Mucosa of descending colon (tissue), 3 donors: ENCODE measurements around the gene DBNDD2. TPM values are rescaled to one million over a fixed set of nuclear protein-coding genes. Genes with fewer than 3 reads are reported as not detected.
A peak's percentile ranks its signal among the peaks of the same experiment; 100 is the strongest.

ENCODE experiments used
- ATAC-seq: fragments of 200-7000 bp; cut with Tn5 transposase; one replicate; pipeline ENCODE4 v1.9.1; 2020; ENCODE audit warnings: mild to moderate bottlenecking, moderate library complexity
- DNase-seq, 3 donors: peaks; one replicate each; pipeline ENCODE4 v3.0.0-alpha.2; 2020
- H3K36me3 ChIP-seq: fragments of 200-600 bp; one replicate; pipeline ENCODE4 v1.8.0; 2021; ENCODE audit warnings: low read depth, mild to moderate bottlenecking
- H3K4me1 ChIP-seq: fragments of 200-600 bp; one replicate; pipeline ENCODE4 v1.8.0; 2021; ENCODE audit warnings: low read depth, mild to moderate bottlenecking
- H3K4me3 ChIP-seq: fragments of 200-600 bp; one replicate; pipeline ENCODE4 v1.8.0; 2021; ENCODE audit warnings: mild to moderate bottlenecking
- H3K9me3 ChIP-seq: fragments of 200-600 bp; one replicate; pipeline ENCODE4 v1.8.0; 2021; ENCODE audit warnings: mild to moderate bottlenecking
- intact Hi-C, 2 donors: fragments of 100-400 bp; cut with DNase I in 1 of 2; cut with micrococcal nuclease in 1 of 2; formaldehyde crosslinking; loops; one replicate each; pipeline versions ENCODE4 v1.11.0 to v1.11.1; 2022; cut with DNase I, micrococcal nuclease
- total RNA-seq, 3 donors: library from RNA; stranded (reverse); fragmentation: NEBNext Ultra II Directional in 2 of 3; extraction: Animal tissue kit (Norgen Biotek cat#: 25700) in 2 of 3; gene quantifications; one replicate each; pipeline versions ENCODE4 v1.2.1 to v1.2.4, GENCODE V29; 2021 to 2023
- TF ChIP-seq, protein P1 (sequence below): fragments of 200-600 bp; IDR thresholded peaks from one replicate; pipeline ENCODE4 v1.8.0; 2022; ENCODE audit warnings: antibody characterized with exemption, mild to moderate bottlenecking
- donor health status: DM: no; HTN: no; CAD: no; lungs with moderate emphysema.
- donor health status: DM: no; HTN: no; CAD: no.
- donor health status: DM: no; HTN: yes; CAD: no.

Gene DBNDD2
- total RNA-seq, 3 donors from 2014 or later = 108 to 125 (median 124) TPM

DNA sequence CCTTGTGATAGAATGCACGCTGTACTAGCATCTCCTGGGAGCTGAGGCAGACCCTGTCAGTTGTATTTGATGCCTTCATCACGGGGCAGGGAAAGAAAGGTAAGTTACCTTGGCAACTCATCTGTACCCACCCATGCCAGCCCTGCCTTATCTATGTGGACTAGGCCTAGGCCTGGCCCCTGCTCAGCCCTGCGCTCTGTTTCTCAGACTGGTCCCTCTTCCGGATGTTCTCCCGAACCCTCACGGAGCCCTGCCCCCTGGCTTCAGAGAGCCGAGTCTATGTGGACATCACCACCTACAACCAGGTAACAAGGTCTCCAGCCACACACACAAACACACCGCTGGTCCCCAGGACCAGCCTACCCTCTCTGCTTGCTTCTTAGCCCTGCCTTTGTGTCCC is 12.0 kb downstream of the DBNDD2 start:
- peaks cover 12% of the 10 kb centered on the region for H3K36me3 ChIP-seq
- no peak for DNase-seq

DNA sequence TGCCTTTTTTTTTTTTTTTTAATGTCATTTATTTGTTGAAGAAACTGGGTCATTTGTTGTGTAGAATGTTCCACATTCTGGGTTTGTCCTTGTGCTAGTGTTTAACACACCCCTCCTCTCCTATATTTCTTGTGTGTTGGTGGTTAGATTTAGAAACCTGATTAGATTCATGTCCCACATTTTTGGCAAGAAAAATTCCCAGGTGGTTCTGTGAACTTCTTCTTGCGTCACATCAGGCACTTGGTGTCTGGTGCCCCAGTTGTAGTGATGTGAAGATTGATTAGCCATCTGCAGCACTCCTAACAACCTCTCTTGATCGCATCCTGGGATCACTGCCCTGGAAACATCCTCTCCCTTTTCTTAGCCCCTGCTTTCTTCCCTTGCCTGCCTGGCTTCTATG is 15.6 kb downstream of the DBNDD2 start:
- H3K4me3 ChIP-seq = no peak overlapping the region
- H3K4me1 ChIP-seq = peaks cover 15% of the 10 kb centered on the region
- peaks cover 12% of the 10 kb centered on the region for H3K36me3 ChIP-seq
- intact Hi-C loops = no loop called here
- DNase-seq (no peak), ATAC-seq (no peak)
- no peaks in the 10 kb centered on the region for H3K9me3 ChIP-seq
- TF ChIP-seq, protein P1, sequence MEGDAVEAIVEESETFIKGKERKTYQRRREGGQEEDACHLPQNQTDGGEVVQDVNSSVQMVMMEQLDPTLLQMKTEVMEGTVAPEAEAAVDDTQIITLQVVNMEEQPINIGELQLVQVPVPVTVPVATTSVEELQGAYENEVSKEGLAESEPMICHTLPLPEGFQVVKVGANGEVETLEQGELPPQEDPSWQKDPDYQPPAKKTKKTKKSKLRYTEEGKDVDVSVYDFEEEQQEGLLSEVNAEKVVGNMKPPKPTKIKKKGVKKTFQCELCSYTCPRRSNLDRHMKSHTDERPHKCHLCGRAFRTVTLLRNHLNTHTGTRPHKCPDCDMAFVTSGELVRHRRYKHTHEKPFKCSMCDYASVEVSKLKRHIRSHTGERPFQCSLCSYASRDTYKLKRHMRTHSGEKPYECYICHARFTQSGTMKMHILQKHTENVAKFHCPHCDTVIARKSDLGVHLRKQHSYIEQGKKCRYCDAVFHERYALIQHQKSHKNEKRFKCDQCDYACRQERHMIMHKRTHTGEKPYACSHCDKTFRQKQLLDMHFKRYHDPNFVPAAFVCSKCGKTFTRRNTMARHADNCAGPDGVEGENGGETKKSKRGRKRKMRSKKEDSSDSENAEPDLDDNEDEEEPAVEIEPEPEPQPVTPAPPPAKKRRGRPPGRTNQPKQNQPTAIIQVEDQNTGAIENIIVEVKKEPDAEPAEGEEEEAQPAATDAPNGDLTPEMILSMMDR = no peak

More for the DNA sequence above, 12.0 kb downstream of the DBNDD2 start:
- no peak for ATAC-seq
- no peak overlapping the region for H3K4me3 ChIP-seq
- TF ChIP-seq, protein P1 = no peak
- intact Hi-C loops = no loop called here
- H3K9me3 ChIP-seq = no peaks in the 10 kb centered on the region
- peaks cover 41% of the 10 kb centered on the region for H3K4me1 ChIP-seq

DNA sequence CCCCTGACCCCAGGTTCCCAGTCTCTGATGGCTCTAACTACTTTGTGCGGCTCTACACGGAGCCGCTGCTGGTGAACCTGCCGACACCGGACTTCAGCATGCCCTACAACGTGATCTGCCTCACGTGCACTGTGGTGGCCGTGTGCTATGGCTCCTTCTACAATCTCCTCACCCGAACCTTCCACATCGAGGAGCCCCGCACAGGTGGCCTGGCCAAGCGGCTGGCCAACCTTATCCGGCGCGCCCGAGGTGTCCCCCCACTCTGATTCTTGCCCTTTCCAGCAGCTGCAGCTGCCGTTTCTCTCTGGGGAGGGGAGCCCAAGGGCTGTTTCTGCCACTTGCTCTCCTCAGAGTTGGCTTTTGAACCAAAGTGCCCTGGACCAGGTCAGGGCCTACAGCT is 17.5 kb downstream of the DBNDD2 start:
- intact Hi-C loops = no loop called here
- H3K9me3 ChIP-seq = no peaks in the 10 kb centered on the region
- H3K36me3 ChIP-seq = peaks cover 12% of the 10 kb centered on the region
- H3K4me1 ChIP-seq = no peaks in the 10 kb centered on the region
- ATAC-seq (no peak), DNase-seq (no peak)
- TF ChIP-seq, protein P1 = no peak
- H3K4me3 ChIP-seq = no peak overlapping the region

DNA sequence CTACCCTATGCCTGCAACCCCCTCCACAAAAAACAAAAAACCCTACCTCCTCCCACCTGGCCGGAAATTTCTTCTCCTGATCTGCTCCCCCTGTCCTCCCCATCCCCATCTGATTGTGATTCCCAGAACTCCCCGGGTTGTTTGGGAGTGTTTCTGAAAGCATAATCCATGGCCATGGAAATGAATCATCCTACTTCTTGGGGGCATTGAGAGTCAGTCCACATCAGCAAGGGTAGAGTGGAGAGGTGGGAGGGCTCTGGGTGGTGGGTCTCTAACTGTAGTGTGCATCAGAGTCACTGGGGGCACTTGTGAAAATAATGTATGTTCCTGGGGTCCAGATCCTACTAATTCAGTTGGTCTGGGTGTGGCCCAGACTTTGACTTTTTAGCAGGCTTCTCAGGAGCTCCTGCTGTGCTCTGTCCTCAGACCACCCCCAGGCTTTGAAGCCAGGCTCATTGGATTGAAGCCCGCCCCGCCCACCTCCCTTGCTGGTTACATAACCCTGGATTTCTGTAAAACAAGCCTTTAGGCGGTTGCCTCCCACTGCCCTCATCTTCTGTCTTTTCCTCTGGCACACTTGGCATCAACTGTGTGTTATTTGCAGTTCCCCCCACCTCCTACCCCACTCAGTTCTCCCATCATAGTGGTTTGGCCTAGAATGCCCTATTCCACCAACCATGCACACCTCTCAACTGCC is 18.4 kb downstream of the DBNDD2 start:
- peak; percentile 4 for ATAC-seq

DNA sequence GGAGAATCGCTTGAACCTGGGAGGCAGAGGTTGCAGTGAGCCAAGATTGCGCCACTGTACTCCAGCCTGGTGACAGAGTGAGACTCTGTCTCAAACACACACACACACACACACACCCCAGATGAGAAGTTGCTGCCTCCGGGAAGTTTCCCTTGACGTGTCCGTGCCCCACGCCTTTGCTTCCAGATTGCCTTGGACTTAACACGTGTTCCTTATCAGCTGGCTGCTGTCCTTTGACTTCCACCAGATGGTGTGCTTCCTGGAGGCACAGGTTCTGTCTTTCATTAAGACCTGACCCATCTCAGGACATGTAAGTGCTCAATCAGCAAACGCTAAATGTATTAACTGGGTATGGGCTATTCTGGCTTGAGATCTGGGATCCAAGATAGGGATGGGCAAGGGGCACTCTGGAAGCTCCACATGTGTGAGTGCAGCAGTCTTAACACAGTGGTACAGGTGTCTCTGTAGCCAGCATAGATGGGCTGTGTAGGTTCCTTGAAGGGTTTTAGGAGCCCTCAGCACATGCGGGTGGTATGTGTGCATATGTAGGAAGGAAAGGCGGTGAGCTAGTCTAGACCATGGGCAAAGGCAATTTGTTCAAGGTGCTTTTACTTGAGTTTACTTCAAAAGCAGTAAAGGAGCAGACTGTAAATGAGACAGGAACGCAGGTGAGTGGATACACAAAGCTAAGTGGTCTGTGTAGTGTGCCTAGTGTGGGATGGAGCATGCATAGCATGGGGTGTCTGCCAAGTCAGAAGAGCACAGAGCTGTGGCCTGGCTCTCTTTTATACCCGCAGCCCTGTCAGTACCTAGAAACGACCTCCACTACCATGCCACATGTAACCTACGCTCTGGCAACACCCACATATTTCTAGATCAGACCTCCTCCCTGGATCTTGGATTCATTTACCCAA is 19.4 kb downstream of the DBNDD2 start:
- no peaks in the 10 kb centered on the region for H3K36me3 ChIP-seq
- DNase-seq (peak; percentile 72 to 86 (median 79)), ATAC-seq (peak; percentile 99)
- no peaks in the 10 kb centered on the region for H3K9me3 ChIP-seq
- intact Hi-C loops = no loop called here
- H3K4me1 ChIP-seq = no peaks in the 10 kb centered on the region
- H3K4me3 ChIP-seq = no peak overlapping the region
- TF ChIP-seq, protein P1 = no peak

More for the DNA sequence above, 18.4 kb downstream of the DBNDD2 start:
- Histone ChIP-seq H3K9me3 (no peaks in the 10 kb centered on the region), H3K4me3 (no peak overlapping the region), H3K4me1 (no peaks in the 10 kb centered on the region), H3K36me3 (peaks cover 7% of the 10 kb centered on the region)
- TF ChIP-seq, protein P1 = no peak
- DNase-seq = peak in 1 of 3 donors; percentile 50
- intact Hi-C loops = no loop called here
